Measurements from ENCODE around the gene SPANXB1.
"Not testable (repeated sequence)": the region's sequence is repeated elsewhere in the genome, so short reads cannot be mapped to it uniquely, and the experiment has no call there.

Gene SPANXB1

GRCh38 chrX:141002568-141002967, at the start of gene SPANXB1:
TSS of gene SPANXB1 (plus strand) at chrX:141002594. CDS start at chrX:141002694, 100 bp downstream.
- not testable (repeated sequence) for DNase-seq (ENCODE audit: low read depth)

- DNase-seq (ENCODE audit: low read depth): no peak
Measured at GRCh38 chrX:140967036-140967435, 35.4 kb upstream of the SPANXB1 start.

GRCh38 chrX:140971099-140971795, 31.1 kb upstream of the SPANXB1 start:
- no peak for DNase-seq (ENCODE audit: low read depth)

GRCh38 chrX:140975472-140975871, 26.9 kb upstream of the SPANXB1 start:
- no peak for DNase-seq (ENCODE audit: low read depth)

GRCh38 chrX:140980271-140980670, 22.1 kb upstream of the SPANXB1 start:
- DNase-seq (ENCODE audit: low read depth): no peak

- no peak for DNase-seq (ENCODE audit: low read depth)
Measured at GRCh38 chrX:140983730-140984129, 18.7 kb upstream of the SPANXB1 start.

- DNase-seq (ENCODE audit: low read depth): not testable (repeated sequence)
Measured at GRCh38 chrX:141005243-141005642, 2.8 kb downstream of the SPANXB1 start.

GRCh38 chrX:141044246-141044645, 41.9 kb downstream of the SPANXB1 start:
- not testable (repeated sequence) for DNase-seq (ENCODE audit: low read depth)

- DNase-seq (ENCODE audit: low read depth): not testable (repeated sequence)
Measured at GRCh38 chrX:141049878-141050277, 47.5 kb downstream of the SPANXB1 start.

GRCh38 chrX:141052098-141052497, 49.7 kb downstream of the SPANXB1 start:
- not testable (repeated sequence) for DNase-seq (ENCODE audit: low read depth)
